Endodermal cell (in vitro differentiated cells): ENCODE data around the gene GJA10. TPM values are rescaled to one million over a fixed set of nuclear protein-coding genes. Genes with fewer than 3 reads are reported as not detected.

ENCODE experiments used
- DNase-seq: peaks from one replicate; pipeline ENCODE4 v3.0.0-alpha.2; 2017
- H3K27ac ChIP-seq: 2 replicates; pipeline ENCODE4 v1.5.1; 2013; ENCODE audit warnings: mild to moderate bottlenecking, low read depth, low read length, moderate library complexity
- H3K27me3 ChIP-seq: 2 replicates; pipeline ENCODE4 v1.6.1; 2013; ENCODE audit warnings: mild to moderate bottlenecking, low read length, moderate library complexity; ENCODE audit not compliant: insufficient read depth, control insufficient read depth, poor library complexity, severe bottlenecking
- H3K36me3 ChIP-seq: 2 replicates; pipeline ENCODE4 v1.7.0; 2013; ENCODE audit warnings: mild to moderate bottlenecking, low read length, moderate library complexity; ENCODE audit not compliant: control insufficient read depth, insufficient read depth
- H3K4me1 ChIP-seq: one replicate; pipeline ENCODE4 v1.7.0; 2013; ENCODE audit warnings: low read length; ENCODE audit not compliant: control insufficient read depth, insufficient read depth
- H3K4me3 ChIP-seq: 2 replicates; pipeline ENCODE4 v1.5.1; 2013; ENCODE audit warnings: mild to moderate bottlenecking, low read length, moderate library complexity
- H3K9ac ChIP-seq: 2 replicates; pipeline ENCODE4 v1.6.1; 2013; ENCODE audit warnings: mild to moderate bottlenecking, low read length, moderate library complexity; ENCODE audit not compliant: poor library complexity, severe bottlenecking; ENCODE audit errors: extremely low read depth
- H3K9me3 ChIP-seq: 2 replicates; pipeline ENCODE4 v1.6.1; 2013; ENCODE audit warnings: mild to moderate bottlenecking, low read length, moderate library complexity; ENCODE audit not compliant: control insufficient read depth
- H3K27ac Mint-ChIP-seq: 2 replicates; pipeline ENCODE4 v1.8.0; 2020; ENCODE audit warnings: mixed read lengths
- H3K27me3 Mint-ChIP-seq: 2 replicates; pipeline ENCODE4 v1.8.0; 2021; ENCODE audit warnings: mild to moderate bottlenecking, mixed read lengths; ENCODE audit not compliant: insufficient read depth
- H3K36me3 Mint-ChIP-seq: 2 replicates; pipeline ENCODE4 v1.8.0; 2020; ENCODE audit warnings: low read depth, mixed read lengths
- H3K4me1 Mint-ChIP-seq: 2 replicates; pipeline ENCODE4 v1.8.0; 2020; ENCODE audit warnings: mixed read lengths
- H3K4me3 Mint-ChIP-seq: 2 replicates; pipeline ENCODE4 v1.8.0; 2020; ENCODE audit warnings: mild to moderate bottlenecking, moderate library complexity, mixed read lengths
- H3K9me3 Mint-ChIP-seq: 2 replicates; pipeline ENCODE4 v1.8.0; 2020; ENCODE audit warnings: mild to moderate bottlenecking, mixed read lengths
- WGBS, 2 experiments: methylation state at CpG; one replicate each; pipeline versions ENCODE4 v1.1.5 to v1.1.7; 2013; ENCODE audit warnings: missing lambda C conversion rate in 2 of 2, mixed read lengths in 1 of 2; ENCODE audit not compliant: insufficient coverage in 1 of 2, insufficient read length in 1 of 2; 5-methylcytosine and 5-hydroxymethylcytosine counted together
- total RNA-seq, 2 donors: library from RNA; stranded (reverse); fragmentation: NEBNext Ultra II Directional in 1 of 2; extraction: Animal tissue kit (Norgen Biotek cat#: 25700) in 1 of 2; gene quantifications; 2 replicates in 1 of 2; 3 replicates in 1 of 2; pipeline ENCODE4 v1.2.1, GENCODE V29; 2021
- TF ChIP-seq, protein P1 (sequence below): fragments of 200-600 bp; sonication (generic); conservative IDR thresholded peaks from 2 replicates; pipeline ENCODE4 v1.5.0; 2021; ENCODE audit warnings: antibody characterized with exemption, mild to moderate bottlenecking

The GJA10 gene
- total RNA-seq, 2 donors from 2014 or later = 0.42 TPM; not detected in 1

DNA sequence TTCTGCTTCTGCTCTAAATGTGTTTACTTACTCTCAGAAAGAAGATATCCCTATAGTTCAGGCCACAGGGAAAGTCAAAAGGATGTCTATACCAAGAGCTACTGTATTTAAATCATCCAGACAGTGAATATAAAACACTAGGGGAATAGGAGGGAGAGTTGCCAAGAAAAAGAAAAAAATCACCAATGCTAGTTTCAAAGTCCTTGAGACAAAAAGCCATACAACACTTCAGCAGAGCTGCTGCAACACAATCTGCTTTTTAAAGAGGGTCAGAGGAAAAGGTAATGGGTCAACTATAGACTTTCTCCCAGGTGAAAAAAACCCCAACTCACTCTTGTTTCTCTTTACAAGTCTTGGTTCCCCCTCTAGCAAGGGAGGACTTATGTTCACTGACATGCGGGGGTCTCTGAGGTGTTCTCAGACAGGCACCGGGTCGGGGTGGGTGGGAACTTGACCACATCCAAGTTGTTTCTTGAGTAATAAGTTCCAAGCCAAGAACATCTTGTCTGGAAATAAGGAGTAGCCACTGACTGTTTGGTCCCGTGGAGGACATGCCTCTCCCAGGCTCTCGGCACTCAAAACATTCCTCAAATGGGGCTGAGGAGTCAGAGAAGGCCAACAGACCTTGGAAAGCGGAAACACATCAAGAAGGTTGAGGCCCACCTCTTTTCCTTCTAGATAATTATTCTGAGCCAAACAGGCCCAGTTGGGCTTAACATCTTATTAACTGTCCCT is 47.7 kb downstream of the GJA10 start:
- DNase-seq = no peak
- Histone ChIP-seq H3K4me1 (no peaks in the 10 kb centered on the region), H3K9ac (no peak overlapping the region), H3K27ac (no peak overlapping the region), H3K36me3 (peaks cover 12% of the 10 kb centered on the region), H3K4me3 (no peak overlapping the region), H3K9me3 (no peaks in the 10 kb centered on the region), H3K27me3 (no peaks in the 10 kb centered on the region)
- WGBS, 2 experiments = 96 to 97% methylated on average over 3 to 6 of the region's 6 CpGs
- Mint-ChIP-seq H3K27ac (peak overlapping the region; percentile 35), H3K36me3 (peaks cover 11% of the 10 kb centered on the region), H3K4me1 (peaks cover 13% of the 10 kb centered on the region), H3K27me3 (no peaks in the 10 kb centered on the region), H3K4me3 (no peak overlapping the region), H3K9me3 (no peaks in the 10 kb centered on the region)
- TF ChIP-seq, protein P1, sequence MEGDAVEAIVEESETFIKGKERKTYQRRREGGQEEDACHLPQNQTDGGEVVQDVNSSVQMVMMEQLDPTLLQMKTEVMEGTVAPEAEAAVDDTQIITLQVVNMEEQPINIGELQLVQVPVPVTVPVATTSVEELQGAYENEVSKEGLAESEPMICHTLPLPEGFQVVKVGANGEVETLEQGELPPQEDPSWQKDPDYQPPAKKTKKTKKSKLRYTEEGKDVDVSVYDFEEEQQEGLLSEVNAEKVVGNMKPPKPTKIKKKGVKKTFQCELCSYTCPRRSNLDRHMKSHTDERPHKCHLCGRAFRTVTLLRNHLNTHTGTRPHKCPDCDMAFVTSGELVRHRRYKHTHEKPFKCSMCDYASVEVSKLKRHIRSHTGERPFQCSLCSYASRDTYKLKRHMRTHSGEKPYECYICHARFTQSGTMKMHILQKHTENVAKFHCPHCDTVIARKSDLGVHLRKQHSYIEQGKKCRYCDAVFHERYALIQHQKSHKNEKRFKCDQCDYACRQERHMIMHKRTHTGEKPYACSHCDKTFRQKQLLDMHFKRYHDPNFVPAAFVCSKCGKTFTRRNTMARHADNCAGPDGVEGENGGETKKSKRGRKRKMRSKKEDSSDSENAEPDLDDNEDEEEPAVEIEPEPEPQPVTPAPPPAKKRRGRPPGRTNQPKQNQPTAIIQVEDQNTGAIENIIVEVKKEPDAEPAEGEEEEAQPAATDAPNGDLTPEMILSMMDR = no peak

DNA sequence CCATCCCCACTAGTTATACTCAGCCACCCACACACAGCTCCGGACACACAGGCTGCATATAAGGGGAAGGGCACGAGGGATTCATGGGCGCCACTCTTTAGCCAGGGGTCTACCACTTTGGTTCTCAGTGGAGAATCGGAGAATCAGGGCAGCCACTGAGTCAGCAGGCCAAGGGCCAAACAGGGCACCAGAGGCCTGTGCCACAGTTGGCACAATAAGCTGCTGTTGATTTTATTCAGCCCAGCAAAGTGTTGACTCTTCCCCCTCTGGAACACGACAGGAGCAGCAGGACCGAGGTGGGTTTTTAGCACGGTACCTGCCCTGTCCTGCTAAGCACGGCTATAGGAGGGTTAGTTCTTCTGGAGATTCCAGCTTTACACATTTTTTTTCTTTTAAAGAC is 48.3 kb downstream of the GJA10 start:
- Mint-ChIP-seq H3K4me3 (no peak overlapping the region), H3K9me3 (no peaks in the 10 kb centered on the region), H3K36me3 (peaks cover 11% of the 10 kb centered on the region), H3K27me3 (no peaks in the 10 kb centered on the region), H3K4me1 (peaks cover 13% of the 10 kb centered on the region), H3K27ac (no peak overlapping the region)
- H3K36me3 ChIP-seq = peaks cover 10% of the 10 kb centered on the region
- H3K4me1 ChIP-seq = no peaks in the 10 kb centered on the region
- no peak overlapping the region for H3K27ac ChIP-seq
- WGBS, 2 experiments = 93 to 100% methylated on average over 2 to 8 of the region's 8 CpGs
- TF ChIP-seq, protein P1 = no peak
- H3K4me3 ChIP-seq = no peak overlapping the region
- no peak for DNase-seq
- no peak overlapping the region for H3K9ac ChIP-seq
- H3K9me3 ChIP-seq = no peaks in the 10 kb centered on the region
- H3K27me3 ChIP-seq = no peaks in the 10 kb centered on the region

DNA sequence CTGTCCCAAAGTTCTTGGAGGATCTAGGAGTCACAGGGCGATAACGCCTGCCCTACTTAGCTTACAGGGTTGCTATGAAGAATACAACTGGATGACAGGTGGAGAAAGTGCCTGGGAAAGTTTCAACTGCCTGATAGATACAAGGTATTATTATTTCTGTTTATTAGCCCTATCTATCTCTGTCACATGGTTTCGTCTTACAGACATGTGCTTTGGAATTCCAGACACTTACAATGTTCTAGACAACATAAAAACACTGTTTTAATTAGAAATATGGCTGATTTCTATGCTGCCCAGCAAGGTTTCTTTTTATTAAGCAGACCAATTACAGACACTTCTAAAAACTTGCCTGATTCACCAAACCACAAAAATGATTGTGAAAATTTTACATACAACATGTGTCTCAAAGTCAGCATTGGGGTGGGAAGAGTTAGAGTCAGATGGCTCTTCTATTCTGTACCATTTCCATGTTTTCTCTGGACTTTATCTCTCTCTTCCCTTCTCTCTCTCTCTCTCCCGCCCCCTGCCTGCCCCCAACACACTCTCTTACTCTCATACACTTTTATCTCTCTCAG is 50.0 kb downstream of the GJA10 start:
- Mint-ChIP-seq H3K4me1 (peaks cover 13% of the 10 kb centered on the region), H3K27ac (no peak overlapping the region), H3K36me3 (peaks cover 6% of the 10 kb centered on the region), H3K9me3 (no peaks in the 10 kb centered on the region), H3K27me3 (no peaks in the 10 kb centered on the region), H3K4me3 (no peak overlapping the region)
- Histone ChIP-seq H3K27me3 (no peaks in the 10 kb centered on the region), H3K27ac (no peak overlapping the region), H3K9ac (no peak overlapping the region), H3K4me3 (no peak overlapping the region), H3K4me1 (no peaks in the 10 kb centered on the region), H3K36me3 (peaks cover 6% of the 10 kb centered on the region), H3K9me3 (no peaks in the 10 kb centered on the region)
- 90 to 92% methylated on average over 3 to 4 of the region's 4 CpGs for WGBS, 2 experiments
- TF ChIP-seq, protein P1 = no peak
- no peak for DNase-seq
